Liver (tissue), 9 donors: ENCODE results near the gene PRRT3. TPM values are rescaled to one million over a fixed set of nuclear protein-coding genes. Genes with fewer than 3 reads are reported as not detected.

Experiments
- DNase-seq: peaks from one replicate; pipeline ENCODE4 v3.0.0-alpha.2; 2017; ENCODE audit warnings: low spot score
- H3K27ac ChIP-seq, 2 donors: one replicate each; pipeline ENCODE4 v1.7.0; 2013; ENCODE audit warnings: inconsistent platforms in 2 of 2, low read length in 2 of 2, control low read depth in 1 of 2, low read depth in 1 of 2, mild to moderate bottlenecking in 1 of 2
- H3K27me3 ChIP-seq, 4 donors: one replicate each; pipeline versions ENCODE4 v1.6.1 to v1.7.0; 2013; ENCODE audit warnings: low read length in 3 of 4, inconsistent platforms in 1 of 4, mild to moderate bottlenecking in 1 of 4, moderate library complexity in 1 of 4; ENCODE audit not compliant: control insufficient read depth in 4 of 4, insufficient read depth in 4 of 4
- H3K36me3 ChIP-seq, 4 donors: one replicate each; pipeline versions ENCODE4 v1.6.1 to v1.7.0; 2013; ENCODE audit warnings: low read length in 3 of 4, mild to moderate bottlenecking in 3 of 4, low read depth in 1 of 4, moderate library complexity in 1 of 4; ENCODE audit not compliant: control insufficient read depth in 4 of 4, insufficient read depth in 3 of 4
- H3K4me1 ChIP-seq, 4 donors: one replicate each; pipeline versions ENCODE4 v1.6.1 to v1.7.0; 2013; ENCODE audit warnings: low read length in 3 of 4, mild to moderate bottlenecking in 3 of 4, moderate library complexity in 1 of 4; ENCODE audit not compliant: control insufficient read depth in 4 of 4, insufficient read depth in 4 of 4
- H3K4me3 ChIP-seq, 3 donors: one replicate each; pipeline versions ENCODE4 v1.6.1 to v1.7.0; 2013; ENCODE audit warnings: low read length in 3 of 3, control low read depth in 1 of 3, low read depth in 1 of 3, mild to moderate bottlenecking in 1 of 3
- H3K9ac ChIP-seq, 2 donors: one replicate each; pipeline ENCODE4 v1.7.0; 2013; ENCODE audit warnings: low read length in 2 of 2, mild to moderate bottlenecking in 2 of 2, moderate library complexity in 2 of 2, control low read depth in 1 of 2, low read depth in 1 of 2
- H3K9me3 ChIP-seq, 4 donors: one replicate each; pipeline versions ENCODE4 v1.6.1 to v1.7.0; 2013; ENCODE audit warnings: low read length in 3 of 4; ENCODE audit not compliant: control insufficient read depth in 4 of 4
- FOXA2 ChIP-seq: IDR thresholded peaks from 2 replicates; pipeline ENCODE4 v1.6.1; 2016; ENCODE audit warnings: antibody characterized with exemption
- HNF4A ChIP-seq, 2 donors: conservative IDR thresholded peaks; 2 replicates each; pipeline ENCODE4 v1.6.1; 2016; ENCODE audit warnings: antibody characterized with exemption in 2 of 2, mild to moderate bottlenecking in 2 of 2
- HNF4G ChIP-seq: IDR thresholded peaks from 2 replicates; pipeline ENCODE4 v1.6.1; 2016; ENCODE audit warnings: antibody characterized with exemption
- RAD21 ChIP-seq, 2 donors: IDR thresholded peaks; 2 replicates each; pipeline ENCODE4 v1.6.1; 2016; ENCODE audit warnings: antibody characterized with exemption in 2 of 2, mild to moderate bottlenecking in 2 of 2
- RXRA ChIP-seq, 2 donors: IDR thresholded peaks; 2 replicates each; pipeline ENCODE4 v1.6.1; 2017 to 2018; ENCODE audit warnings: antibody characterized with exemption in 2 of 2, mild to moderate bottlenecking in 1 of 2
- TAF1 ChIP-seq: conservative IDR thresholded peaks from 2 replicates; pipeline ENCODE4 v1.6.1; 2016; ENCODE audit warnings: antibody characterized with exemption, mild to moderate bottlenecking
- YY1 ChIP-seq: IDR thresholded peaks from 2 replicates; pipeline ENCODE4 v1.6.1; 2016; ENCODE audit warnings: antibody characterized with exemption, mild to moderate bottlenecking
- WGBS: extraction: QIAGEN DNeasy Blood & Tissue Kit; methylation state at CpG from one replicate; pipeline ENCODE4 v1.1.7; 2013; 5-methylcytosine and 5-hydroxymethylcytosine counted together
- polyA plus RNA-seq, 2 donors: library from polyadenylated mRNA; stranded (reverse) in 1 of 2; unstranded in 1 of 2; fragments of 200-250 nt in 1 of 2; fragments of >200 nt in 1 of 2; fragmentation: Nextera tagmentation in 1 of 2; extraction: Ambion mirVana in 1 of 2; gene quantifications; one replicate each; pipeline versions ENCODE4 v1.2.1 to v1.2.3, GENCODE V29; 2013 to 2015
- total RNA-seq, 2 donors: library from RNA; depleted of rRNA; stranded (reverse); fragments of >200 nt; gene quantifications; one replicate each; pipeline ENCODE4 v1.2.3, GENCODE V29; 2014
- TF ChIP-seq, protein P1 (sequence below): IDR thresholded peaks from 2 replicates; pipeline ENCODE4 v1.6.1; 2016; ENCODE audit warnings: antibody characterized with exemption
- TF ChIP-seq, protein P2 (sequence below): IDR thresholded peaks from 2 replicates; pipeline ENCODE4 v1.6.1; 2016; ENCODE audit warnings: antibody characterized with exemption, mild to moderate bottlenecking
- donor health status: healthy.
- donor health status: healthy.
- donor health status: healthy.
- donor health status: healthy.
- donor health status: healthy.

Gene PRRT3
- total and polyA plus RNA-seq, 4 donors: 0.14 to 0.79 (median 0.24) TPM

GRCh38 chr3:9945358-9945757 lies 6.8 kb downstream of the PRRT3 start:
- Histone ChIP-seq H3K4me3 (no peak overlapping the region), H3K9ac (no peak overlapping the region), H3K27ac (no peak overlapping the region), H3K4me1 (peaks cover 2 to 16% (median 11%) of the 10 kb centered on the region in 4 donors), H3K36me3 (peaks cover 3 to 25% (median 10%) of the 10 kb centered on the region in 4 donors), H3K27me3 (no peaks in the 10 kb centered on the region), H3K9me3 (no peaks in the 10 kb centered on the region)
- whole genome bisulfite sequencing: 90% methylated on average over 10 of the region's 10 CpGs
- TF ChIP-seq, protein P1, sequence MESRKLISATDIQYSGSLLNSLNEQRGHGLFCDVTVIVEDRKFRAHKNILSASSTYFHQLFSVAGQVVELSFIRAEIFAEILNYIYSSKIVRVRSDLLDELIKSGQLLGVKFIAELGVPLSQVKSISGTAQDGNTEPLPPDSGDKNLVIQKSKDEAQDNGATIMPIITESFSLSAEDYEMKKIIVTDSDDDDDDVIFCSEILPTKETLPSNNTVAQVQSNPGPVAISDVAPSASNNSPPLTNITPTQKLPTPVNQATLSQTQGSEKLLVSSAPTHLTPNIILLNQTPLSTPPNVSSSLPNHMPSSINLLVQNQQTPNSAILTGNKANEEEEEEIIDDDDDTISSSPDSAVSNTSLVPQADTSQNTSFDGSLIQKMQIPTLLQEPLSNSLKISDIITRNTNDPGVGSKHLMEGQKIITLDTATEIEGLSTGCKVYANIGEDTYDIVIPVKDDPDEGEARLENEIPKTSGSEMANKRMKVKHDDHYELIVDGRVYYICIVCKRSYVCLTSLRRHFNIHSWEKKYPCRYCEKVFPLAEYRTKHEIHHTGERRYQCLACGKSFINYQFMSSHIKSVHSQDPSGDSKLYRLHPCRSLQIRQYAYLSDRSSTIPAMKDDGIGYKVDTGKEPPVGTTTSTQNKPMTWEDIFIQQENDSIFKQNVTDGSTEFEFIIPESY: no peak
- TF ChIP-seq, protein P2, sequence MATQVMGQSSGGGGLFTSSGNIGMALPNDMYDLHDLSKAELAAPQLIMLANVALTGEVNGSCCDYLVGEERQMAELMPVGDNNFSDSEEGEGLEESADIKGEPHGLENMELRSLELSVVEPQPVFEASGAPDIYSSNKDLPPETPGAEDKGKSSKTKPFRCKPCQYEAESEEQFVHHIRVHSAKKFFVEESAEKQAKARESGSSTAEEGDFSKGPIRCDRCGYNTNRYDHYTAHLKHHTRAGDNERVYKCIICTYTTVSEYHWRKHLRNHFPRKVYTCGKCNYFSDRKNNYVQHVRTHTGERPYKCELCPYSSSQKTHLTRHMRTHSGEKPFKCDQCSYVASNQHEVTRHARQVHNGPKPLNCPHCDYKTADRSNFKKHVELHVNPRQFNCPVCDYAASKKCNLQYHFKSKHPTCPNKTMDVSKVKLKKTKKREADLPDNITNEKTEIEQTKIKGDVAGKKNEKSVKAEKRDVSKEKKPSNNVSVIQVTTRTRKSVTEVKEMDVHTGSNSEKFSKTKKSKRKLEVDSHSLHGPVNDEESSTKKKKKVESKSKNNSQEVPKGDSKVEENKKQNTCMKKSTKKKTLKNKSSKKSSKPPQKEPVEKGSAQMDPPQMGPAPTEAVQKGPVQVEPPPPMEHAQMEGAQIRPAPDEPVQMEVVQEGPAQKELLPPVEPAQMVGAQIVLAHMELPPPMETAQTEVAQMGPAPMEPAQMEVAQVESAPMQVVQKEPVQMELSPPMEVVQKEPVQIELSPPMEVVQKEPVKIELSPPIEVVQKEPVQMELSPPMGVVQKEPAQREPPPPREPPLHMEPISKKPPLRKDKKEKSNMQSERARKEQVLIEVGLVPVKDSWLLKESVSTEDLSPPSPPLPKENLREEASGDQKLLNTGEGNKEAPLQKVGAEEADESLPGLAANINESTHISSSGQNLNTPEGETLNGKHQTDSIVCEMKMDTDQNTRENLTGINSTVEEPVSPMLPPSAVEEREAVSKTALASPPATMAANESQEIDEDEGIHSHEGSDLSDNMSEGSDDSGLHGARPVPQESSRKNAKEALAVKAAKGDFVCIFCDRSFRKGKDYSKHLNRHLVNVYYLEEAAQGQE: no peak
- no peak for TF ChIP-seq FOXA2
- no peak for TF ChIP-seq RXRA (IDR thresholded peaks at IDR 0.05)
- no peak for TF ChIP-seq HNF4G
- no peak for TF ChIP-seq TAF1
- no peak for TF ChIP-seq RAD21 (IDR thresholded peaks at IDR 0.05)
- TF ChIP-seq HNF4A (conservative IDR thresholded peaks at IDR 0.05): no peak
- no peak for TF ChIP-seq YY1
- DNase-seq: no peak

- no peaks in the 10 kb centered on the region for H3K27me3 ChIP-seq
- peaks cover 2 to 16% (median 11%) of the 10 kb centered on the region in 4 donors for H3K4me1 ChIP-seq
- H3K9me3 ChIP-seq: no peaks in the 10 kb centered on the region
- no peak overlapping the region for H3K9ac ChIP-seq
- peaks cover 3 to 25% (median 10%) of the 10 kb centered on the region in 4 donors for H3K36me3 ChIP-seq
- no peak overlapping the region for H3K27ac ChIP-seq
- TF ChIP-seq, protein P1: no peak
- TF ChIP-seq RAD21 (IDR thresholded peaks at IDR 0.05): no peak
- 96% methylated on average over 11 of the region's 11 CpGs for WGBS
- no peak for DNase-seq
- no peak overlapping the region for H3K4me3 ChIP-seq
Observed at GRCh38 chr3:9944271-9944670, 7.9 kb downstream of the PRRT3 start.
